GM19467 (cell line): Measurements from ENCODE around the gene RTP5.
"Not testable (repeated sequence)": the region's sequence is repeated elsewhere in the genome, so short reads cannot be mapped to it uniquely, and the experiment has no call there.

ENCODE experiments used
- ATAC-seq: cut with Tn5 transposase; IDR thresholded peaks from one replicate; pipeline ENCODE4 v1.9.1; 2021; ENCODE audit warnings: mild to moderate bottlenecking, moderate library complexity; ENCODE audit not compliant: unreplicated experiment

Gene RTP5

GRCh38 chr2:241913703-241914102 lies 44.2 kb downstream of the RTP5 start:
- ATAC-seq, result no peak

DNA sequence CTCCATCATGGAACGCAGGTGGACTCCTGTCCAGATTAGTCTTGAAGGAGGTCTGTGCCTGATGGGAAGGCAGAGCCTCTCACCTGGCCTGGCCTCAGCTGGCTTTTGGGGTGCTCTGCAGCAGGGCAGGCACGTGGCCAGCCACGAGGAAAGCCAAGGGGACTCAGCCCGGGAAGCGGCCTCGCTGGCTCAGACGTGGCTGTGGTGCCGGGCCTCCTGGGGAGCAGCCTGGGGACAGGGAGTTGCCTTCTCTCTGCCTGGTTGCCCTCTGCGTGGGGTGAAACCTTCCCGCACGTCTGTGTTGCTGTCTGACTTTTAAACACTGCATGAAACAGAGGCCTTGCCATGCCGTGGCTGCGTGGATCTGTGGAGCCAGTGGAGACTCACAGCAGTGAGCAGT lies 45.0 kb downstream of the RTP5 start:
- no peak for ATAC-seq

DNA sequence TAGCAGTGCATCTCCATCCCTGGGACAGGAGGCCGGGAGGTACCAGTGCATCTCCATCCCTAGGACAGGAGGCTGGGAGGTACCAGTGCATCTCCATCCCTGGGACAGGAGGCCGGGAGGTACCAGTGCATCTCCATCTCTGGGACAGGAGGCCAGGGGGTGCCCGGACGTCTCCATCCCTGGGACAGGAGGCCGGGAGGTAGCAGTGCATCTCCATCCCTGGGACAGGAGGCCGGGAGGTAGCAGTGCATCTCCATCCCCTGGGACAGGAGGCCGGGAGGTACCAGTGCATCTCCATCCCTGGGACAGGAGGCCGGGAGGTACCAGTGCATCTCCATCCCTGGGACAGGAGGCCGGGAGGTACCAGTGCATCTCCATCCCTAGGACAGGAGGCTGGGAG lies 52.1 kb downstream of the RTP5 start:
- ATAC-seq, result not testable (repeated sequence)

DNA sequence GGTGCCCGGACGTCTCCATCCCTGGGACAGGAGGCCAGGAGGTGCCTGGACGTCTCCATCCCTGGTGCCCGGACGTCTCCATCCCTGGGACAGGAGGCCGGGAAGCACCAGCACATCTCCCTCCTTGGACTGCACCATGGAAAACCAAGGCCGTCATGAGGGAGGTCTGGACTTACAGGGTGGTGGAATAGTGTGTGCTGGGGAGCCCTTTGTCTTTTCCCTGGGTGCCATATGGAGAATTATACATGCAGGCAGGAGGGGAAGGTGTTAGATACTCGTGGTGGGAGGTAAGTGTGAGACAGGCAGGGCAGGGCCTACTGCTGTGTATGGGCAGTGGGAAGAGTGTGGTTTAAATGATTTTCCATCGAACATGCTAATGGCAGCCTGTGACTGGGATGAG lies 52.9 kb downstream of the RTP5 start:
- ATAC-seq, result no peak

DNA sequence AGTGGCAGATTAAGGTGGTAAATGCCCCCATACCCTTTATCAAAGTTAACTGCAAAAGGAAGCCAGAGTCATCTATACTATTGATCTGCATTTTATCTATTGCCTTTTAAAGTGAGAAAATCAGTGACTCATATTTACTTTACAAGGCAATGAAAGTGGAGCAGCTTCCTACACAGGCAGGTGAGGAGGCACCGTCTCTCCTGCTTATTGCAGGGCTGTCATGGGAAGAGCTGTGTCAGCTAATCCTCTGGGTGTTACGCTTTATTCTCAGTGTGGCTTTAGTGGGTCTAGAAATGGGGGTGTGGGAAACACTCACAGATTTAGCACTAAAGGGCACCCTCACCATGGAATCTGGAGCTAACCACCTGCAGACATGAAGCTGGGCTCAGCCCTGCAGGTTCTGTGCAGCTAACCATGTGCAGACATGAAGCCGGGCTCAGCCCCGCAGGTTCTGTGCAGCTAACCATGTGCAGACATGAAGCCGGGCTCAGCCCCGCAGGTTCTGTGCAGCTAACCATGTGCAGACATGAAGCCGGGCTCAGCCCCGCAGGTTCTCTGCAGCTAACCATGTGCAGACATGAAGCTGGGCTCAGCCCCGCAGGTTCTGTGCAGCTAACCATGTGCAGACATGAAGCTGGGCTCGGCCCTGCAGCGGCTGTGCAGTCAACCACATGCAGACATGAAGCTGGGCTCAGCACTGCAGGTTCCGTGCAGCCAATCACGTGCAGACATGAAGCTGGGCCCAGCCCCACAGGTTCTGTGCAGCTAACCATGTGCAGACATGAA lies 53.5 kb downstream of the RTP5 start:
- ATAC-seq, result not testable (repeated sequence)
